ENCODE results near the gene MYBPC2. TPM values are rescaled to one million over a fixed set of nuclear protein-coding genes. Genes with fewer than 3 reads are reported as not detected.
A peak's percentile ranks its signal among the peaks of the same experiment; 100 is the strongest.

Gene MYBPC2
- total RNA-seq, 1 donor from 2014 or later, result not detected

- no peak for DNase-seq (ENCODE audit: low read depth, low spot score)
These were observed 63.7 kb downstream of the MYBPC2 start for GRCh38 chr19:50496189-50497021.

- no peak for DNase-seq (ENCODE audit: low read depth, low spot score)
These were observed 64.3 kb downstream of the MYBPC2 start for GRCh38 chr19:50497022-50497405.

GRCh38 chr19:50498219-50499056, 65.7 kb downstream of the MYBPC2 start:
- DNase-seq (ENCODE audit: low read depth, low spot score), result no peak

- DNase-seq (ENCODE audit: low read depth, low spot score), result no peak
These were observed 67.5 kb downstream of the MYBPC2 start for GRCh38 chr19:50500060-50500752.

GRCh38 chr19:50500753-50501151, 68.1 kb downstream of the MYBPC2 start:
- no peak for DNase-seq (ENCODE audit: low read depth, low spot score)

DNA sequence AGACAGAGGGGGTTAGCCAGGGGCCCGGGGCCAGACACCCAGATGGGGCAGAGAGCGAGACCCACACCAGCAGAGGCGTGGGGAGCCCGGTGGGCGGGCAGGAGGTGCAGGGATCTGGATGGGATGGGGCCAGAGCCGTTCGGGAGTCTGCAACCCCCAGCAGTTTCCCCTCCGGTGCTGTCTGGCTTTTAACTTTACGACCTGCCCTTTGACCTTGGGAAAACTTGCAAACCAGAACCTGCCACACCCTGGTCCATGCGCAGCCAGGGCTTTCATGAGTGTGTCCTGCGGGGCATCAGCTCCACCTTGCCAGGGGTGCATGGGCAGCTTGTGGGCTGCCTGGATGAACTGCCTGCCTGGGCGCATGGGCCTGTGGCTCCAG, 68.5 kb downstream of the MYBPC2 start:
- no peak for DNase-seq (ENCODE audit: low read depth, low spot score)

DNA sequence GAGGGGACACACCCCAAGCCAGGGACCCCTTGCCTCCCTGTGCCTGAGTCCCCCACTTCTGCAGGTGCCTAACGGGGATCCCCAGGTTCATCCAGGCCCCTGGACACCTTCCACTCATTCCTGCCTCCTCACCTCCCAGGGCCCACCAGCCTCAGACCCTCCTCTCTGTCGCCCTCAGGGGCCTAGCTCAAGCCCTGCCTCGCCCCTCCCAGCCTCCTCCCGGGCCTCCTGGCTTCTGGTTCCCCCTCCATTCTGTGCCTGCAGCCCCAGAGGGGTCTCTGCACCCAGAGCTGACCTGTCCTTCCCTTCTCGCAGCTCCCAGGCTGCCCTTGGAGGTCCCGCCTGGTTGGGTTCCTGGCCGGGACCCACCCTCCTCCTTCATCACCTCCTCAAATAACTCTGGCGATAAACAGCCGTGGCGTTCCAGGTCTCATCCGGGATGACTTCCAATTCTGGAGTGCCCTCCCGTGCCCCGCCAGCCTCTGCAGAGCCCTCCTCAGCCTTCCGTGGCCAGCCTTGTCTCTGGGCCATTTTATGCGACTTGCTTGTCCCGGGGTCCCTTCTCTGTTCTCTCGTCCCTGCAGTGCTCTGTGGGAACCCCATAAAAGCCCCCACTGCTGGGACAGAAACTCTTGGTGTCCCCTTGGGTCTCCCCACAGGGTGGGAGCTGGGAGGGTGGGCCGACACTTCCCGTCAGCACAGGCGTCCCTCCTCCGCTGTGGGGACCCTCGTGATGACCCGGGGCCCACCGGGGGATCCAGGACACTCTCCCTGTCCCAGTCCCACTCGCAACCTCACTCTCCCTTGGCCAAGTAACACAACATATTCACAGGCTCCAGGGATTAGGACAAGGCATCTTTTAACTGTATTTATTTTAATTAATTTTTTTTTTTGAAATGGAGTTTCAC, 69.1 kb downstream of the MYBPC2 start:
- no peak for DNase-seq (ENCODE audit: low read depth, low spot score)

GRCh38 chr19:50505856-50506611, 73.3 kb downstream of the MYBPC2 start:
- no peak for DNase-seq (ENCODE audit: low read depth, low spot score)

GRCh38 chr19:50506700-50507099, 74.0 kb downstream of the MYBPC2 start:
- DNase-seq (ENCODE audit: low read depth, low spot score), result no peak

DNA sequence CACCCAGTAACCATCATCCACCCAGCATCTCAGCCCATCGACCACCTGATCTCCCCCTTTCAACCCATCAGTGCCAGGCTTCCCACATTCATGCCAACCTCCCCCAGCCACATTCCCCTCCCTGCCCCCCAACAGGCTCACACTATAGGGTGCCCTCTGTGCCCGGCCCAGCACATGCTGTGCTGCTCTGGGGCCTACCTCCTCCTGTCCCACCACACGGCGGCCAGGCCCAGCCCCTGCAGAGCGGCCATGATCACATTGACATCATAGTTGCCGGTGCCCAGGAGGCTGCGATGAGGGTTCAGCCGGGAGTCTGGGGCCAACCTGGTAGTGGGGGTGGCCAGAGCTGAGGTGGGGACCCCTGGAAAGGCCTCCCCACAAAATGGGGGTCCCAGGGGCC, 74.7 kb downstream of the MYBPC2 start:
- DNase-seq (ENCODE audit: low read depth, low spot score), result no peak

- no peak for DNase-seq (ENCODE audit: low read depth, low spot score)
These were observed 76.1 kb downstream of the MYBPC2 start for GRCh38 chr19:50508843-50509190.

- no peak for DNase-seq (ENCODE audit: low read depth, low spot score)
These were observed 76.7 kb downstream of the MYBPC2 start for GRCh38 chr19:50509366-50509765.

GRCh38 chr19:50510121-50510670, 77.5 kb downstream of the MYBPC2 start:
- no peak for DNase-seq (ENCODE audit: low read depth, low spot score)

- no peak for DNase-seq (ENCODE audit: low read depth, low spot score)
These were observed 78.0 kb downstream of the MYBPC2 start for GRCh38 chr19:50510700-50511068.

- DNase-seq (ENCODE audit: low read depth, low spot score), result peak; percentile 98
These were observed 78.6 kb downstream of the MYBPC2 start, which contains the start of gene JOSD2 for GRCh38 chr19:50511069-50511822. Gene JOSD2, minus strand, starts transcription at chr19:50511191. Its CDS starts 760 bp downstream, at chr19:50510431.

DNA sequence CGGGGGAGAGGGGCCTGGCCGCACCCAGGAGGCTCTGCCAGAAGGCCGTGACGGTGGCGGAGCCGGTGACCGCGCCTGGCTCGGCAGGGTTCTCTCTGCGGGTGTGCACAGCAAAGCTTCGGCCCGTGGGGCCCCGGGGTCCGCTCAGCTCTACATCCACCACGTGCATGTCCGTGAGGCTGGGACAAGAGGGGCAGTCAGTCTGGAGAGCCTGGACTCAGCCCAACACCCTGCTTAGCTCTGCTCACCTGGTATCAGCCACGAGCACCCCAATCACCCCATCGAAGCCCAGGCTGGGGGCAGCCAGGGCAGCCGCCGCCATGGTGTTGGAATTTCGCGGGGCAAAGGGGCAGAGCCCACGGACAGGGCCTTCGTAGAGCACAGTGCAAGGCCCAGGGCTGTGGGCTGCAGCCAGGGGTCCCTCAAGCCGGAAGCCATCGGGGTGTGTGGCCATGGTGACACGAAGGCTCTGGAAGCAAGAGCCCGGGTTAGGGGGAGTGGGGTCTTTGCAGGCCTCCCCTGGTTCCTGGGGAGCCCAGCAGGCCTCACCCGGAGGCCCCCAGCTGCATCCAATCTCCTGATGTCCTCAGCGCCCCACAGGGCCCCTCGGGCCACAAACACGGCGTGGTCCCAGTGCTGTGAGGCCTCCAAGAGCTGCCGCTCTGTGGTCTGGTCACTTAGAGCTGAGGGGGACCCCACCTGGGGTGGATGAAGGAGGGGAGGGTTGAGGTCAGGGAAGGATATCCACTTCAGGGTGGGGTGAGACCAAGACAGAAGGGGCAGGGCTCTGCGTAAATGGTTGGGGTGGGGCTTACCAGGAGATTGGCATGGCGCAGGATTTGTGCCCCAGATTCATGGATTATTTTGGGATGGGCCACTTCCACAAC, 79.7 kb downstream of the MYBPC2 start:
- no peak for DNase-seq (ENCODE audit: low read depth, low spot score)

DNA sequence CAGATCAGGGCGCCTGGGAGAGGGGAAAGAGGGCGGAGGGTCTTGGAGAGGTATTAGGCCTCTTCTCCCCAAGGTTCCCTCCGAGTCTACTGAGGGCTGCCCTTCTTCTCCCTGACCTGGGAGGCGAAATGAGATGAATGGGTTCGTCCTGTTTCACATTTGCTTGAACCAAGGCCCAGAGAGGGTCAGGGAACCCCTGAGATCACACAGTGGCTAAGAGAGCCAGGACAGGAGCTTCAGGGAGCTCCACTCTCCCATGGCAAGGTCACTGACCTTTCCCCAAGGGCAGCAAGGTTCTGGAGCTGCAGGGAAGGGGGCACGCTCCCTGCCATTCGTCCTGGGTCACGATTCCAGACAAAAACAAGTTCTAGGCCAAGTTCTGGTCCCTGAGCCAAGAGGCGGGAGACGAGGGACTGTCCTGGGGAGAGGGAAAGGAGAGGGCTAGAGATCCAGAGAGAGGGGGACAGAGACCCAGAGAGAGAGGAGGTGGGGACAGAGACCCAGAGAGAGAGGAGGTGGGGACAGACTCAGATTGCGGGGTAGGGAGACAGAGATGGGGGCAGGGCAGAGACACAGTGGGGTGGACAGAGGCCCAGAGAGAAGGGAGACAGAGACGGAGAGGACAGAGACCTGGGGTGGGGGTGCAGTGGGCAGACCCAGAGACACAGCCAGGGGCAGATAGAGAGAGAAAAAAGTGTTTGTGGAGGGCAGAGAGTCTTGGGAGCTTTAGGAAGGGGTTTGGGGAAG, 80.5 kb downstream of the MYBPC2 start:
- no peak for DNase-seq (ENCODE audit: low read depth, low spot score)

All from pulmonary artery endothelial cell (primary cell).